H9 (cell line): ENCODE results near the gene NCKAP5. TPM values are rescaled to one million over a fixed set of nuclear protein-coding genes. Genes with fewer than 3 reads are reported as not detected.

Experiments
- DNase-seq: peaks from one replicate; pipeline ENCODE4 v3.0.0-alpha.2; 2017
- H2AFZ ChIP-seq: one replicate; pipeline ENCODE4 v1.6.1; 2013; ENCODE audit warnings: mild to moderate bottlenecking, low read length, control low read depth, moderate library complexity
- H2AK5ac ChIP-seq: 2 replicates; pipeline ENCODE4 v1.6.1; 2013; ENCODE audit warnings: low read length, control low read depth, mixed read lengths; ENCODE audit not compliant: insufficient read length
- H2BK120ac ChIP-seq: one replicate; pipeline ENCODE4 v1.6.1; 2013; ENCODE audit warnings: low read depth, mild to moderate bottlenecking, low read length, control low read depth, inconsistent platforms; ENCODE audit not compliant: poor library complexity, severe bottlenecking
- H2BK12ac ChIP-seq: 2 replicates; pipeline ENCODE4 v1.6.1; 2013; ENCODE audit warnings: low read length, control low read depth, mixed read lengths, low read depth; ENCODE audit not compliant: insufficient read length
- H2BK15ac ChIP-seq: 2 replicates; pipeline ENCODE4 v1.6.1; 2013; ENCODE audit warnings: low read depth, low read length, control low read depth
- H2BK20ac ChIP-seq: one replicate; pipeline ENCODE4 v1.6.1; 2013; ENCODE audit warnings: low read depth, mild to moderate bottlenecking, low read length, control low read depth, inconsistent platforms; ENCODE audit not compliant: poor library complexity, severe bottlenecking
- H2BK5ac ChIP-seq: 2 replicates; pipeline ENCODE4 v1.6.1; 2013; ENCODE audit warnings: low read length, control low read depth, mixed read lengths; ENCODE audit not compliant: insufficient read length
- H3K14ac ChIP-seq: 2 replicates; pipeline ENCODE4 v1.6.1; 2013; ENCODE audit warnings: low read length, control low read depth; ENCODE audit not compliant: insufficient read depth
- H3K18ac ChIP-seq: 2 replicates; pipeline ENCODE4 v1.6.1; 2013; ENCODE audit warnings: low read depth, mild to moderate bottlenecking, mixed read lengths, low read length, control low read depth; ENCODE audit not compliant: insufficient read length
- H3K23ac ChIP-seq: 2 replicates; pipeline ENCODE4 v1.6.1; 2013; ENCODE audit warnings: low read length, control low read depth, mixed read lengths, low read depth; ENCODE audit not compliant: insufficient read length
- H3K23me2 ChIP-seq: 2 replicates; pipeline ENCODE4 v1.6.1; 2013; ENCODE audit warnings: low read depth, mild to moderate bottlenecking, mixed read lengths, low read length, control low read depth; ENCODE audit not compliant: insufficient read length, poor library complexity, severe bottlenecking
- H3K27ac ChIP-seq: 2 replicates; pipeline ENCODE4 v1.5.1; 2013; ENCODE audit warnings: low read length, control low read depth, mixed read lengths, low read depth; ENCODE audit not compliant: insufficient read length
- H3K27me3 ChIP-seq: 2 replicates; pipeline ENCODE4 v1.6.1; 2013; ENCODE audit warnings: low read length, control low read depth, inconsistent platforms; ENCODE audit not compliant: insufficient read depth
- H3K4ac ChIP-seq: 2 replicates; pipeline ENCODE4 v1.6.1; 2013; ENCODE audit warnings: low read depth, mild to moderate bottlenecking, control low read depth, inconsistent platforms, low read length, moderate library complexity
- H3K4me1 ChIP-seq: 2 replicates; pipeline ENCODE4 v1.6.1; 2013; ENCODE audit warnings: low read length, control low read depth, inconsistent platforms; ENCODE audit not compliant: insufficient read depth
- H3K4me2 ChIP-seq: 2 replicates; pipeline ENCODE4 v1.6.1; 2013; ENCODE audit warnings: low read length, control low read depth, mixed read lengths; ENCODE audit not compliant: insufficient read length, insufficient read depth
- H3K56ac ChIP-seq: 2 replicates; pipeline ENCODE4 v1.6.1; 2013; ENCODE audit warnings: low read depth, mild to moderate bottlenecking, mixed read lengths, low read length, control low read depth; ENCODE audit not compliant: insufficient read length
- H3K79me1 ChIP-seq: 2 replicates; pipeline ENCODE4 v1.6.1; 2013; ENCODE audit warnings: low read depth, mild to moderate bottlenecking, moderate library complexity, low read length, control low read depth, inconsistent platforms; ENCODE audit not compliant: insufficient read depth, poor library complexity, severe bottlenecking
- H3K79me2 ChIP-seq: 2 replicates; pipeline ENCODE4 v1.6.1; 2013; ENCODE audit warnings: low read length, control low read depth, inconsistent platforms; ENCODE audit not compliant: insufficient read depth
- H3K9ac ChIP-seq: 2 replicates; pipeline ENCODE4 v1.6.1; 2013; ENCODE audit warnings: low read length, control low read depth, mixed read lengths; ENCODE audit not compliant: insufficient read length; ENCODE audit errors: extremely low read depth
- H3K9me3 ChIP-seq: one replicate; pipeline ENCODE4 v1.6.1; 2013; ENCODE audit warnings: low read depth, low read length, inconsistent platforms; ENCODE audit not compliant: control insufficient read depth
- H3T11ph ChIP-seq: one replicate; pipeline ENCODE4 v1.6.1; 2013; ENCODE audit warnings: mild to moderate bottlenecking, low read length, control low read depth, inconsistent platforms
- H4K20me1 ChIP-seq: one replicate; pipeline ENCODE4 v1.6.1; 2013; ENCODE audit not compliant: control insufficient read depth, insufficient read length, insufficient read depth
- H4K5ac ChIP-seq: 2 replicates; pipeline ENCODE4 v1.6.1; 2013; ENCODE audit warnings: low read depth, mild to moderate bottlenecking, mixed read lengths, low read length, control low read depth; ENCODE audit not compliant: insufficient read length
- H4K8ac ChIP-seq: replicated peaks from 2 replicates; pipeline ENCODE4 v1.6.1; 2013; ENCODE audit warnings: low read length, control low read depth, mixed read lengths, low read depth; ENCODE audit not compliant: insufficient read length
- H4K91ac ChIP-seq: 2 replicates; pipeline ENCODE4 v1.6.1; 2013; ENCODE audit warnings: low read depth, mild to moderate bottlenecking, moderate library complexity, mixed read lengths, low read length, control low read depth; ENCODE audit not compliant: insufficient read length
- H3K27ac Mint-ChIP-seq, 3 experiments: 2 replicates in 2 of 3; 3 replicates in 1 of 3; pipeline ENCODE4 v1.8.0; 2020 to 2021; ENCODE audit warnings: mixed read lengths in 3 of 3, mild to moderate bottlenecking in 1 of 3, moderate library complexity in 1 of 3
- H3K27me3 Mint-ChIP-seq: 2 replicates; pipeline ENCODE4 v1.8.0; 2021; ENCODE audit warnings: low read depth, mild to moderate bottlenecking, moderate library complexity, mixed read lengths
- H3K36me3 Mint-ChIP-seq, 3 experiments: 2 replicates in 2 of 3; 3 replicates in 1 of 3; pipeline ENCODE4 v1.8.0; 2020 to 2021; ENCODE audit warnings: low read depth in 3 of 3, mixed read lengths in 3 of 3; ENCODE audit not compliant: insufficient read depth in 1 of 3
- H3K4me1 Mint-ChIP-seq, 2 experiments: 2 replicates each; pipeline ENCODE4 v1.8.0; 2020; ENCODE audit warnings: mixed read lengths in 2 of 2
- H3K4me3 Mint-ChIP-seq, 2 experiments: 2 replicates in 1 of 2; 3 replicates in 1 of 2; pipeline ENCODE4 v1.8.0; 2020 to 2021; ENCODE audit warnings: mild to moderate bottlenecking in 2 of 2, mixed read lengths in 2 of 2, moderate library complexity in 1 of 2
- H3K9me3 Mint-ChIP-seq, 2 experiments: 2 replicates in 1 of 2; 3 replicates in 1 of 2; pipeline ENCODE4 v1.8.0; 2020; ENCODE audit warnings: mild to moderate bottlenecking in 2 of 2, mixed read lengths in 2 of 2, moderate library complexity in 1 of 2
- WGBS: extraction: QIAGEN DNeasy Blood & Tissue Kit; methylation state at CpG from one replicate; pipeline ENCODE4 v1.1.7; 2013; ENCODE audit warnings: missing lambda C conversion rate, low lambda C conversion rate, mixed read lengths; ENCODE audit not compliant: insufficient read length; ENCODE audit errors: extremely low coverage; 5-methylcytosine and 5-hydroxymethylcytosine counted together
- total RNA-seq: library from RNA; stranded (reverse); gene quantifications from 2 replicates; pipeline ENCODE4 v1.2.1, GENCODE V29; 2021
- TF ChIP-seq, protein P1 (sequence below): fragments of 200-600 bp; sonication (generic); conservative IDR thresholded peaks from 3 replicates; pipeline ENCODE4 v1.8.0; 2021; ENCODE audit warnings: antibody characterized with exemption, mild to moderate bottlenecking

Gene NCKAP5
- total RNA-seq, 1 experiment from 2014 or later, result 0.26 TPM

DNA sequence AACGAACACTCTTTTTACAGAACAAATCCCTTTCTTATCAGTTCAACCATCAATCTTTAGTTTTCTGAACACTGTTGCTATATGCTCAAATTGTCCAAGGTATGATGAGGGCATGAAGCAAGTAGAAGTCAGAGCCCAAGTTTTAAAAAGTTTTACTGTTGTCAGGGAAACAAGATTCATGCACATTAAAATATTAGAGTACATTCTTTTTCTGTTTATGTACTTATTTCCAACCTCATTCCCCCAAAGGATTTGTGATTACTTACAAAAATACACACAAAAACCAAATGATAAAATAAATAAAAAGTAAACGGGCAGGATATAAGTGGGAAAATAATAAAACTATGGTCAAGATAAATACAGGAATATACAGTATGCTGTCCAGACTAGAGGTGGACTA, 15.4 kb downstream of the NCKAP5 start:
- Histone ChIP-seq H3K23ac (no peak overlapping the region), H3K4me2 (no peak overlapping the region), H2BK20ac (no peak overlapping the region), H3K79me2 (no peaks in the 10 kb centered on the region), H3K4me1 (no peaks in the 10 kb centered on the region; the same call in 1 of the 2 replicates), H4K20me1 (no peaks in the 10 kb centered on the region), H3K9me3 (no peaks in the 10 kb centered on the region), H3K9ac (no peak overlapping the region), H3K18ac (no peak overlapping the region), H2AK5ac (no peak overlapping the region), H3K79me1 (no peaks in the 10 kb centered on the region), H3T11ph (no peak overlapping the region), H3K56ac (no peak overlapping the region), H2BK12ac (no peak overlapping the region), H2BK5ac (no peak overlapping the region), H3K27me3 (no peaks in the 10 kb centered on the region), H2BK120ac (no peak overlapping the region), H4K91ac (no peak overlapping the region), H3K23me2 (no peaks in the 10 kb centered on the region), H3K14ac (no peak overlapping the region), H4K5ac (no peak overlapping the region), H3K4ac (no peak overlapping the region), H2AFZ (no peak overlapping the region), H2BK15ac (no peak overlapping the region), H3K27ac (no peak overlapping the region), H4K8ac (no peak overlapping the region)
- H3K27me3 Mint-ChIP-seq, result peaks cover 2% of the 10 kb centered on the region
- no peak overlapping the region for H3K27ac Mint-ChIP-seq
- no peak for DNase-seq
- no peaks in the 10 kb centered on the region; a peak in 1 of 4 replicates for H3K4me1 Mint-ChIP-seq
- TF ChIP-seq, protein P1, sequence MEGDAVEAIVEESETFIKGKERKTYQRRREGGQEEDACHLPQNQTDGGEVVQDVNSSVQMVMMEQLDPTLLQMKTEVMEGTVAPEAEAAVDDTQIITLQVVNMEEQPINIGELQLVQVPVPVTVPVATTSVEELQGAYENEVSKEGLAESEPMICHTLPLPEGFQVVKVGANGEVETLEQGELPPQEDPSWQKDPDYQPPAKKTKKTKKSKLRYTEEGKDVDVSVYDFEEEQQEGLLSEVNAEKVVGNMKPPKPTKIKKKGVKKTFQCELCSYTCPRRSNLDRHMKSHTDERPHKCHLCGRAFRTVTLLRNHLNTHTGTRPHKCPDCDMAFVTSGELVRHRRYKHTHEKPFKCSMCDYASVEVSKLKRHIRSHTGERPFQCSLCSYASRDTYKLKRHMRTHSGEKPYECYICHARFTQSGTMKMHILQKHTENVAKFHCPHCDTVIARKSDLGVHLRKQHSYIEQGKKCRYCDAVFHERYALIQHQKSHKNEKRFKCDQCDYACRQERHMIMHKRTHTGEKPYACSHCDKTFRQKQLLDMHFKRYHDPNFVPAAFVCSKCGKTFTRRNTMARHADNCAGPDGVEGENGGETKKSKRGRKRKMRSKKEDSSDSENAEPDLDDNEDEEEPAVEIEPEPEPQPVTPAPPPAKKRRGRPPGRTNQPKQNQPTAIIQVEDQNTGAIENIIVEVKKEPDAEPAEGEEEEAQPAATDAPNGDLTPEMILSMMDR, result no peak
- H3K4me3 Mint-ChIP-seq, result no peak overlapping the region
- no CpG with 5 or more reads among the region's 2 CpGs for WGBS
- peaks cover 0 to 3% of the 10 kb centered on the region in 2 experiments; a peak in 2 of 5 replicates for H3K9me3 Mint-ChIP-seq
- H3K36me3 Mint-ChIP-seq, result no peaks in the 10 kb centered on the region; a peak in 2 of 7 replicates
